Measurements from ENCODE around the gene TBC1D2.
"Not testable (repeated sequence)": the region's sequence is repeated elsewhere in the genome, so short reads cannot be mapped to it uniquely, and the experiment has no call there.

- not testable (repeated sequence) for TF ChIP-seq CTCF (IDR thresholded peaks at IDR 0.05; ENCODE audit: low read depth, low read length); POLR2A (IDR thresholded peaks at IDR 0.05; ENCODE audit: extremely low read depth, insufficient read length); MYC (IDR thresholded peaks at IDR 0.05; ENCODE audit: low read depth, low read length); MAX (IDR thresholded peaks at IDR 0.05; ENCODE audit: low read depth, low read length)
Measured at GRCh38 chr9:98174502-98174918, 80.9 kb downstream of the TBC1D2 start.

Data from NB4 (cell line).